NT2/D1 (cell line): ENCODE measurements around the gene CCDC70.

ENCODE experiments used
- DNase-seq: peaks from one replicate; pipeline ENCODE4 v3.0.0-alpha.2; 2011; ENCODE audit warnings: low read depth, low spot score
- H3K27me3 ChIP-seq: 2 replicates; pipeline ENCODE4 v1.6.0; 2011; ENCODE audit warnings: mild to moderate bottlenecking; ENCODE audit not compliant: insufficient read length, insufficient read depth
- H3K36me3 ChIP-seq: 2 replicates; pipeline ENCODE4 v1.6.1; 2011; ENCODE audit warnings: mild to moderate bottlenecking, low read length, mixed read lengths; ENCODE audit not compliant: insufficient read depth, insufficient read length
- H3K4me1 ChIP-seq: 2 replicates; pipeline ENCODE4 v1.5.1; 2011; ENCODE audit not compliant: insufficient read depth, insufficient read length
- H3K4me3 ChIP-seq: 2 replicates; pipeline ENCODE4 v1.5.1; 2011; ENCODE audit warnings: low read depth; ENCODE audit not compliant: insufficient read length
- H3K9ac ChIP-seq: 2 replicates; pipeline ENCODE4 v1.6.0; 2011; ENCODE audit warnings: low read depth; ENCODE audit not compliant: insufficient read length
- H3K9me3 ChIP-seq: 2 replicates; pipeline ENCODE4 v1.5.1; 2011; ENCODE audit warnings: mild to moderate bottlenecking, low read length; ENCODE audit not compliant: insufficient read depth
- SUZ12 ChIP-seq: IDR thresholded peaks from 2 replicates; pipeline ENCODE4 v1.6.1; 2011; ENCODE audit not compliant: insufficient read length, insufficient read depth; ENCODE audit errors: extremely low read depth
- YY1 ChIP-seq: IDR thresholded peaks from 2 replicates; pipeline ENCODE4 v1.6.1; 2011; ENCODE audit not compliant: insufficient read length, insufficient read depth
- ZNF274 ChIP-seq: IDR thresholded peaks from 2 replicates; pipeline ENCODE4 v1.6.1; 2011; ENCODE audit warnings: mild to moderate bottlenecking, low read depth, low read length

CCDC70 gene

DNA sequence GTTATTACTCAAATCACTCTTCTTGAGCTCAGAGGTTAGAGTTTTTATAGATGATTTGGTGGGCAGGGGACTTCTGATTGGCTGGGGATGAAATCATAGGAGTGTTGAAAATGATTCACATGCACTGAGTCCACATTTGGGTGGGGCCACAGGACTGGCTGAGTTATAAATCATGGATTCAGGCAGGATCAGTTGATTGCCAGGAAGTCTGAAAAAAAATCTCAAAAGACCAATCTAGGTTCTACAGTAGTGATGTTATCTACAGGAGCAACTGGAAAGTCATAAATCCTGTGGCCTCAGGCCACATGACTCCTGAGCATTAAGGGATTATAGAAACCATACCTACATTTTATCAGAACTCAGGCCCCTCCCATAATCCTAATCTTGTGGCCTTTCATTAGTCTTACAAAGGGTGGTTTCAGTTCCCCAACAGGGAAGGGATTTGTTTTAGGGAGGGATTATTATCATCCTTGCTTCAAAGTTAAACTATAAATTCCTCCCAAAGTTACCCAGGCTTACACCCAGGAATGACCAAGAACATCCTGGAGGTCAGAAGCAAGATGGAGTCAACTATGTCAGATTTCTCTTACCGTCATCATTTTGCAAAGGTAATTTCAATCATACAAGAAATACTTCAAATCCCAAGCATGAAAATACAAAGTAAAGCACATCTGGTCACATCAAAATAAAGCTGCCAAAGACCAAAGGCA, 5.6 kb upstream of the CCDC70 start:
- no peak for DNase-seq
- no peak overlapping the region for H3K4me3 ChIP-seq

DNA sequence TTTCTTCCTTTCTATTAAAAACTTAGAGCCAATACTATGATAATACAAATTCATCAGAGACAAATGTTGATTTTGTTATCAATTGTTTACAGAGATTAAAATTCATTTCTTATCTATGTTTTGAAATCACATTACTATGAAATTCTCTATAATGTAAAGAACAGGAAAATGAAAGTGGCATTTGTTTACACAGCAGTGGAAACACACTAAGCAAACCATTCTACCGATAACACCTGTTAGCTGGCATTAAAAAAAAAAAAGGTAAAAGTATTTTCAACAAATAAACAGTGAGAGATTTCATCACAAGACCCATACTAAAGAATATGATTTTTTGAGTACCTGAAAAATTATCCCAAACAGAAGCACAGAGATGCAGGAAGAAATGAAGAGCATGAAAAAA, 4.8 kb upstream of the CCDC70 start:
- no peaks in the 10 kb centered on the region for H3K27me3 ChIP-seq
- TF ChIP-seq ZNF274 (no peak), YY1 (no peak), SUZ12 (no peak)
- no peaks in the 10 kb centered on the region for H3K9me3 ChIP-seq
- H3K4me3 ChIP-seq = no peak overlapping the region
- H3K36me3 ChIP-seq = no peaks in the 10 kb centered on the region
- no peaks in the 10 kb centered on the region for H3K4me1 ChIP-seq
- no peak overlapping the region for H3K9ac ChIP-seq
- no peak for DNase-seq

More for the DNA sequence above, 5.6 kb upstream of the CCDC70 start:
- Histone ChIP-seq H3K9ac (no peak overlapping the region), H3K9me3 (no peaks in the 10 kb centered on the region), H3K27me3 (no peaks in the 10 kb centered on the region), H3K4me1 (no peaks in the 10 kb centered on the region), H3K36me3 (no peaks in the 10 kb centered on the region)
- no peak for TF ChIP-seq SUZ12
- no peak for TF ChIP-seq ZNF274
- TF ChIP-seq YY1 = no peak

DNA sequence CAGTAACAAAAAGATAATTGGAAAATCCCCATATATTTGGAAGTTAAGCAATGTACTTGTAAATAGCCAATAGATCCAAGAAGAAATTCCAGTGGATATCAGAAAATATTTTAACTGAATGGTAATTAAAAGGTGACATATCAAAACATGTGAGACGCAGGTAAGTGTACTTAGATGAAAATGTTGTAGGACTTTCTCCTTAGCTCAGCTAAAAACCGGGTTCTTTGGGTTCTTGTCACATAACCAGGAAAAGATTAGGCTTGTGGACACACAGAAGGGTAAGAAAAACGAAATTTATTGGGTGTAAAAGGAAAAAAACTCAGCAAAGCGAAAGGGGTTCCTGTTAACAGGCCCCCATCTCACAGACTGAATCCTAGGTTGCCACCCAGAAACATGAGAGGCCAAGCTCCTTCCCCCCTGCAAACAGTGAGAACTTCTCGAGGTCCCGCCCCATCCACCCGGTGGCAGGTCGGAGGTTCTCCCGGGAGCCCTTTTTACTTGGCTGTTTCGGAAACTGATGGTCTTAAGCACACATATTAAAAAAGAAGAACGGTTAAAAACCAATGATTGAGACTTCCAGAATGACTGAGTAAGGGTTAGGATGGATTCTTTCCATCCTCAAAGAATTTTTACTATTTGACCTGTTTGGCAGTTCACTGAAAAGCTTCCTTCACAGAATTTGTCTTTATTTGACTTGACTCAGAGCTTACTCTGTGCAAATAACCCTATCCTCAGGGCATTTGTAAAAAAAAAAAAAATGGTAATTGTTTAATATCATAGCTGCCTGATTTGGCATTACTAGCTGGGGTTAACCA, 3.1 kb upstream of the CCDC70 start:
- no peak overlapping the region for H3K9ac ChIP-seq
- no peak for DNase-seq
- TF ChIP-seq ZNF274 (no peak), SUZ12 (no peak), YY1 (no peak)
- no peak overlapping the region for H3K4me3 ChIP-seq
- no peaks in the 10 kb centered on the region for H3K4me1 ChIP-seq
- H3K9me3 ChIP-seq = no peaks in the 10 kb centered on the region
- H3K27me3 ChIP-seq = no peaks in the 10 kb centered on the region
- H3K36me3 ChIP-seq = no peaks in the 10 kb centered on the region

DNA sequence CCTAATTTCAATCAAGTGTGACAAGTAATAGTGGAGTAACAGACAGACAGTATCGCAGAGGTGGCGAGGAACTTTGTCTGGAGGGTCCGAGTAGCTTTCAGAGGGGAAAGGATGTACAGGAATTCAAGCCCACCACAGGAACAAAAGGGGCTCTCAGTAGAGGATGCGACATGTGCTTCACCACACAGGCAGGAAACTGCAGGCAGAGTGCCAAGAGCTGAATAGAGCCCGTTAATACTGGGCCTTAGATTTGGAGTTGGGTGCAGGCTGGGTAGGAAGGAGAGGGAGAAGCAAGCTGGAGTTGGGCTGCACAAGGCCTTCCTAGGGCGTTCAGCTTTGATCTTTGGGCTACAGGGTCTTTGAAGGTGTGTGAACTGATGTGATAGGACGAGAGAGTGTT, 1.2 kb downstream of the CCDC70 start:
- H3K4me1 ChIP-seq = no peaks in the 10 kb centered on the region
- H3K9me3 ChIP-seq = no peaks in the 10 kb centered on the region
- H3K4me3 ChIP-seq = no peak overlapping the region
- no peak for DNase-seq
- TF ChIP-seq YY1 (no peak), ZNF274 (no peak)
- H3K9ac ChIP-seq = no peak overlapping the region
- no peaks in the 10 kb centered on the region for H3K36me3 ChIP-seq
- H3K27me3 ChIP-seq = no peaks in the 10 kb centered on the region

DNA sequence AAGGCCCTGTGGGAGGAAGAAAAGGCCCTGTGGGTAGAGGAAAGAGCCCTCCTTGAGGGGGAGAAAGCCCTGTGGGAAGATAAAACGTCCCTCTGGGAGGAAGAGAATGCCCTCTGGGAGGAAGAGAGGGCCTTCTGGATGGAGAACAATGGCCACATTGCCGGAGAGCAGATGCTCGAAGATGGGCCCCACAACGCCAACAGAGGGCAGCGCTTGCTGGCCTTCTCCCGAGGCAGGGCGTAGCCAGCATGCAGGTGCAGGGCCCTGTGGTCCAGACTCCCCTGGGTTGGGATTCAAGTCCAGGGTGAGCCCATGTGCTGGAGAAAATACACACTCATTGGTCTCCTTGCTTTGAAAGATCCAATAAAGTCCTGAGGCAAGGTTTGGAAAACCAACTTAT, 4.1 kb downstream of the CCDC70 start:
- H3K4me1 ChIP-seq = no peaks in the 10 kb centered on the region
- no peaks in the 10 kb centered on the region for H3K27me3 ChIP-seq
- H3K9me3 ChIP-seq = no peaks in the 10 kb centered on the region
- H3K4me3 ChIP-seq = no peak overlapping the region
- no peaks in the 10 kb centered on the region for H3K36me3 ChIP-seq
- TF ChIP-seq ZNF274 (no peak), YY1 (no peak), SUZ12 (no peak)
- no peak for DNase-seq
- no peak overlapping the region for H3K9ac ChIP-seq

DNA sequence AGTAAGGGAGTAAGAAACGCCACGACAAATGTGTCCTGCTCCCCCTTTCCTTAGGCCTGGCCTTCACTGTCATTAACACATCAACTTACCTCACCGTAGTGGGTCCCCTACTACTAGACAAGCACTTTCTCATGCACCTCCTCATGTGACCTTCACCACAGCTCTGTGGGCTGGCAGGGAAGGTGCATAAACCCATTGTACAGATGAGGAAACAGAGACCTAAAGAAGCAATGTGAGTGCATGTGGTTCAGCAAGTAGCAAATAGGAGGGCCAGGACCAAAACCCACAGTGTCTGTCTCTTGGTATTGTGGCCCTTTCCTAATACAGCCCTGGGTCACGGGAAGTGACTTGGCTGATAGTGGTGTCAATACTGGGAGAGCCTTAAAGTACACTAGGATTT, 5.3 kb downstream of the CCDC70 start:
- TF ChIP-seq SUZ12 (no peak), ZNF274 (no peak), YY1 (no peak)
- DNase-seq = no peak

DNA sequence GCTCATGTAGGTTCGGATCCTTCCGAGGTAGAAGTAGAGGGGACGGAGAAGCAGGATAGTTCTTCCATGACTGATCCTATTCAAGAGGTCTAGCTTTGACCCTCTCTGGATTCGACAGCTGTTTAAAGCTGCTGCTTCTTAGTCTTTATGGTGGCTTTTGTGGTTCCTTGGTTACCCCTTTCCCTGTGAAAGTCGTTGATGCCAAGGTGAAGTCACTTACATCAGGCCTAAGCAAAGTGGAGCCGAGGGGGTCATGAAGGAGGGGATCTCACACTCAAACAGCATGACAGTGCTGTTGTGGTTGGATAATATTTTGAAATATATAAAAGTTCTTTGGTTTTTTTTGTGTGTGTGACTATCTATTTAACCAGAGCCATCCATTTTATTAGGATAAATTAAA, 8.1 kb downstream of the CCDC70 start:
- no peaks in the 10 kb centered on the region for H3K36me3 ChIP-seq

More for the DNA sequence above, 5.3 kb downstream of the CCDC70 start:
- no peaks in the 10 kb centered on the region for H3K36me3 ChIP-seq
- H3K9ac ChIP-seq = no peak overlapping the region
- no peaks in the 10 kb centered on the region for H3K27me3 ChIP-seq
- H3K9me3 ChIP-seq = no peaks in the 10 kb centered on the region
- H3K4me3 ChIP-seq = no peak overlapping the region
- H3K4me1 ChIP-seq = no peaks in the 10 kb centered on the region

More for the DNA sequence above, 8.1 kb downstream of the CCDC70 start:
- TF ChIP-seq ZNF274 (no peak), YY1 (no peak), SUZ12 (no peak)
- Histone ChIP-seq H3K27me3 (no peaks in the 10 kb centered on the region), H3K9ac (no peak overlapping the region), H3K9me3 (no peaks in the 10 kb centered on the region), H3K4me1 (no peaks in the 10 kb centered on the region), H3K4me3 (no peak overlapping the region)
- DNase-seq = no peak
